Stimulated activated CD8-positive, alpha-beta memory T cell treated with anti-CD3 and anti-CD28 coated beads, Interleukin-15, amount 100 ng/mL, for 1 hour (primary cell): ENCODE measurements around the gene USP43.
"Not testable (repeated sequence)": the region's sequence is repeated elsewhere in the genome, so short reads cannot be mapped to it uniquely, and the experiment has no call there.

ENCODE experiments used
- DNase-seq: peaks from one replicate; pipeline ENCODE4 v3.0.0-alpha.2; 2020; ENCODE audit warnings: low read depth

The USP43 gene

GRCh38 chr17:9661027-9661426 lies 15.7 kb downstream of the USP43 start:
- DNase-seq = no peak

DNA sequence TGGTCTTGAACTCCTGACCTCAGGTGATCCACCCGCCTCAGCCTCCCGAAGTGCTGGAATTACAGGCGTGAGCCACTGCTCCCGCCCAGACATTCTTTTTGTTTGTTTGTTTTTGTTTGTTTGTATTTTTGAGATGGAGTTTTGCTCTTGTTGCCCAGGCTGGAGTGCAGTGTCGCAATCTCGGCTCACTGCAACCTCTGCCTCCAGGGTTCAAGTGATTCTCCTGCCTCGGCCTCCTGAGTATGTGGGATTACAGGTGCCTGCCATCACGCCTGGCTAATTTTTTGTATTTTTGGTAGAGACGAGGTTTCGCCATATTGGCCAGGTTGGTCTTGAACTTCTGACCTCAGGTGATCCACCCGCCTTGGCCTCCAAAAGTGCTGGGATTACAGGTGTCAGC lies 18.2 kb downstream of the USP43 start:
- DNase-seq = not testable (repeated sequence)

GRCh38 chr17:9666461-9667050 lies 21.2 kb downstream of the USP43 start:
- DNase-seq = no peak

GRCh38 chr17:9668517-9668916 lies 23.2 kb downstream of the USP43 start:
- no peak for DNase-seq

DNA sequence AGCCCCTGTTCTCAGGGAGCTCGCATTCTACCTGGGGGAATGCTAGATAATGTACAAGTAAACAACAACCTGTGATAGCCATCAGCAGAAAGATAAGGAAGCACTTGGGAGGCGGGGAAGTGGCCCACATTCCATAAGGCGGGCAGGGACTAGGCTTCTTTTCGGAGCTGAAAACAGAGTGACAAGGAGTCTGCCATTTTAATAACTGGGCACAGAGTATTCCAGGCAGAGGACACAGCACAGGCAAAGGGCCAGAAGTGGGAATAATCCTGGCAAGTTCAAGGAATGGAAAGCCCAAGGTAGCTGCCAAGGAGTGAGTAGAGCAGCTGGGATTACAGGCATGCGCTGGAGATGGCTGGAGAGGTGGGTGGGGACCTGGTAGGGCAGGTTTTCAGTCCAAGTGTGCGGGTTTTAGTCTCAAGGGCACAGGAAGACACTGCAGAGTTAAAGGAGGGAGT lies 24.3 kb downstream of the USP43 start:
- no peak for DNase-seq

GRCh38 chr17:9670596-9670995 lies 25.3 kb downstream of the USP43 start:
- no peak for DNase-seq

DNA sequence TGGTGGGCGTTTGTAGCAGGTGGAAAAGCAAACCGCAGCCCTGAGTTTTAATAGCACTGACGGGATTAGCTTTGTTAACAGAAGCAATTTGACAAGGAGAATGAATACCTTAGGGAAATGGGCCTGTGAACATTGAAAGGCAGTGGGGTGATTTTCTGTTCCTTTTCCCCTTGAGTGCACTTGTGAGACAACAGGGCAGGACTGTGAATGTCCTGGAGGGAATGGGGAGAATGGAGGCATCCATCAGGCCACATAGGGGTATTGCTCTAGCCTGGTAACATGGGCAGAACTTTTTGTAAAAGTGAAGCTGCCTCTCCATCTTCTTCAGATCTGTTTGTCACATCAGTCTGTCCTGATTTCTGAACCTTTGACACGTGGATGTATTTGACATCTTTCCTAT lies 26.2 kb downstream of the USP43 start:
- no peak for DNase-seq

GRCh38 chr17:9672266-9672665 lies 26.9 kb downstream of the USP43 start:
- no peak for DNase-seq

GRCh38 chr17:9672691-9673090 lies 27.4 kb downstream of the USP43 start:
- DNase-seq = no peak

DNA sequence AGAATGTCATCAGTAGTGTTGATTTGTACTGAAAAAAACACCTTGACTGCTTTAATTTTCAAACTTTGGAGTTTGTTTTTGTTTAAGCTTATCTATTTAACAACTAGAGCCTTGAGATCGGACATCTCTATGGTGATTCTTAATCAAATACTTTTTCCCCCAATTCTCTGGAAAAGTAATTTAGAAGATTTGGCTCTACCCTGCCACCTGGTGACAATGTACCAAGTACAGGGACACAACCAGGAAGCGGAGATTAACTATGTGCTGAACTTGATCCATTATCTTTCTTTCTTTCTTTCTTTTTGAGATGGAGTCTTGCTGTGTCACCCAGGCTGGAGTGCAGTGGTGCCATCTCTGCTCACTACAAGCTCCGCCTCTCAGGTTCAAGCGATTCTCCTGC lies 30.8 kb downstream of the USP43 start:
- DNase-seq = no peak

DNA sequence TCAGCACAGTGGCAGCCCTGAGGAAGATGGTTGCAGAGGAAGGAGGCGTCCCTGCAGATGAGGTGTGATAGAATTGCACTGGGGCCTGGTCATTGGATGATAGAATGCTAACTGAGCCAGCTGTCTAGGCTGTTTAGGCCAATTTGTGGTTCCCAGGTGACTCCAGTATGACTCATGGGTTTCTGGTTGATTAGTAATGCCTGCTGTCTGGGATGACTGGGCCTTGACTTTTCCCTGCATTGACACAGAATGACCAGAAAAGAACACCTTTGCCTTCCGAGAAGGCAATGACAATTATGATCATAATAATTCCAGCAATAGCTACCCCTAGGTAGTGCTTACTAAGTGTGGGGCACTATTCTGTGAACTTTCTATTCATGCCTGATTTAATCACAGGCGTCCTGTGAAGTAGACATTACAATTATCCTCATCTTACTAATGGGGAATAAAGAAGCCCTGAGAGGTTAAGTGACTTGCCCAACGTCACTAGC lies 31.5 kb downstream of the USP43 start:
- no peak for DNase-seq

DNA sequence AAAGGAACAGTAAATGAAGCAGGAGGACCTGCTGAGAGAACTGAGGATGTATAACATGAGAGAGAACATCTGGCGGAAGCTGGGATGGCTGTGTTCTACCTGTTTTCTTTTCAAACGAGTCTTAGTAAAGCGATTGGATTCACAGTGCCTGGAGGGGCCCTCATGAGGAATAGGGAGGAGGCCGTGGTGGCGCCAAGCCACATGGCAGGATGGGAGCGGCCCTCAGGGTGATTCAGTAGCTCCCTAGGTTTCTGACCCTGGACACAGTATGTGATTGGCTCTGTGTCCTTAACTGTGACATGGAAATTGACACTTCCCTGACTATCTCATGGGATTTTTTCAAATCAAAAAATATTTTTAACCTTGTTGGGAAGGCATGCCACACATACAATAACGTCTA lies 32.1 kb downstream of the USP43 start:
- no peak for DNase-seq

DNA sequence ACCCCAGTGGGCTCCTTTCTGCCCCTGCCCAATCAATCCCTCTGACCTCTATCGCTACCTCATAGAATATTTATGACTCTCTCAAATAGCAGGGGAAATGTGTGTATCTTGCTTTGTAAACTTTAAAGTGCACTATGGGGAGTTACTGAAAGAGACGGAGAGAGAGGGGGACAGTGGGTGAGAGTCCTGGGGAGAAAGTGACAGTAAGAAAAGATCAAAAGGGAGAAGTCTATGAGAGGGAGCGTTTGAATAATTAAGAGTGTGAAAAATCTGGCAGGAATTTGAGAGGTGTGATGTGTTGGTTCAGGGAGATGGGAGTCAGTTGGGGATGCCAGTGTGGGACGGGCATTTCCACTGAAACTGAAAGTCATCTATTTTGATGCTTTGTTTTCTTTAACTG lies 32.6 kb downstream of the USP43 start:
- DNase-seq = no peak

DNA sequence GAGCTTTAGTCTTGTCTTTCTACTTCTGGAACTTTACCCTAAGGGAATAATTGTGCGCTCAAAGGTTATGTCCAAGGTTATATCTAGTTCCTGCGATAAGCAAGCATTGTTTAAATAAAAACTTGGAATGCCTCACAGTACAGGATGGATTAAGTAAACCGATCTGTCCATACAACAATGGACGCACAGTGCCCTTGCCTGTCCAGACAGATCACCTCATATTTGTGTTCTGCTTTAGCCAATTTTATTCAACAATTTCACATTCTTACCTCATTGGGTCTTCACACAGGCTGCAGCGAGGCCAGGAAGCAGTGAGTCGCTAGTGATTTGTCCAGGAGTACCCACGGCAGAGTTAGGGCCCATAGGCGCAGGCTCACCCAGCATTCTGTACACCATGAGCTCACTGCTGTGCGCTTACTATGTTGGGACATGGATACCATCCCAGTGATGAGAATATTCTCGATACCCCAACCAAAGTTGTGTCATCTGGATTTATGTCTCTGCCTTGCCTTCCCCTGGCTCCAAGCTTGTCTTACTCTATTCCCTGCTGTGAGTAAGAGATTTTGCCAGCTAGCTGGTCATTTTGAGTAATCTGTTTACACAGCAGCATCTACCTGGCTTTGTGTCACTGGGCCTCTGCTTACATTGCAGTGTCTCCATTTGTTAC lies 39.8 kb downstream of the USP43 start:
- DNase-seq = no peak

DNA sequence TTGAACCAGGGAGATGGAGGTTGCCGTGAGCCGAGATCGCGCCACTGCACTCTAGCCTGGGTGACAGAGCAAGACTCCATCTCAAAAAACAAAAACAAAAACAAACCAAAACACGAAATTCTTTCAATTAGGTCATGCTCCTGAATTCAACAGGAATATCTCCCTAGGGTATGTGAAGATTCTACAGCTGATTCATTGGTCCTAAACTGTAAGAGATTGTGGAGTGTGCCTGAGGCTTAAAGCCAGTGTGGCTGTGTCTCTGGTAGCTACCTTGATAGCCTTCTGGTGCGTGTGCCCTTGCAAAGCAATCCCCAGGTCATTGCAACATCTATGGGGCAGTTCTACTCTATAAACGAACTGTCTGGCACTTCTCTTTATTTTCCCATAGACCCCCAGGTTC lies 48.4 kb downstream of the USP43 start:
- no peak for DNase-seq

DNA sequence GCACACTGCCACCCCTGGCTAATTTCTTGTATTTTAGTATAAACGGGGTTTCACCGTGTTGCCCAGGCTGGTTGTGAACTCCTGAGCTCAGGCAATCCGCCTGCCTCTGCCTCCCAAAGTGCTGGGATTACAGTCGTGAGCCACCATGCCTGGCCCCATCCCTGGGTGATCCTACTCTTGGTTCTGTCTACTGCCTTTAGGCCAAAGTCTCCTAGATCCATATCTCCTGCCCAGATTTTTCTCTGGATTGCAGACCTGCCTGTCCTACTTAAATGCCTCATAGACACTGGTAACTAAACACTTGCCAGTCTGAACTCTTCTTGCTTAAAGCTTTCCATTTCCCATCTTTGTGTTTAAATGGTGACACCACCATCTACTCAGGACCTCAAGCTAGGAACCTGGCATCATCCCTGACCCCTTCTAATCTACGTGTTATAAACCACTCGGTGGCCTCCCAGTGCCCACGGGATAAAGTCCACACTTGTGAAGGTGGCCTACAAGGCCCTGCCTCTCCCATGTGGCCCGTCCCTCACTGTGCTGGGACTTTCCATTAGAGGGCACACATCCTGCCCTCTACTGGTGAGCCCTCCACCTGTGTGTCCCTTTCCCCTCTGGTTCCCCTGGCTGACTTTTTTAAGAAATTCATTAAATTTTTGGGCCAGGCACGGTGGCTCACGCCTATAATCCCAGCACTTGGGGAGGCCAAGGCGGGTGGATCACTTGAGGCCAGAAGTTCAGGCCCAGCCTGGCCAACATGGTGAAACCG lies 51.1 kb downstream of the USP43 start:
- DNase-seq = no peak

- DNase-seq = no peak
These were observed 54.8 kb downstream of the USP43 start for GRCh38 chr17:9700136-9700535.

DNA sequence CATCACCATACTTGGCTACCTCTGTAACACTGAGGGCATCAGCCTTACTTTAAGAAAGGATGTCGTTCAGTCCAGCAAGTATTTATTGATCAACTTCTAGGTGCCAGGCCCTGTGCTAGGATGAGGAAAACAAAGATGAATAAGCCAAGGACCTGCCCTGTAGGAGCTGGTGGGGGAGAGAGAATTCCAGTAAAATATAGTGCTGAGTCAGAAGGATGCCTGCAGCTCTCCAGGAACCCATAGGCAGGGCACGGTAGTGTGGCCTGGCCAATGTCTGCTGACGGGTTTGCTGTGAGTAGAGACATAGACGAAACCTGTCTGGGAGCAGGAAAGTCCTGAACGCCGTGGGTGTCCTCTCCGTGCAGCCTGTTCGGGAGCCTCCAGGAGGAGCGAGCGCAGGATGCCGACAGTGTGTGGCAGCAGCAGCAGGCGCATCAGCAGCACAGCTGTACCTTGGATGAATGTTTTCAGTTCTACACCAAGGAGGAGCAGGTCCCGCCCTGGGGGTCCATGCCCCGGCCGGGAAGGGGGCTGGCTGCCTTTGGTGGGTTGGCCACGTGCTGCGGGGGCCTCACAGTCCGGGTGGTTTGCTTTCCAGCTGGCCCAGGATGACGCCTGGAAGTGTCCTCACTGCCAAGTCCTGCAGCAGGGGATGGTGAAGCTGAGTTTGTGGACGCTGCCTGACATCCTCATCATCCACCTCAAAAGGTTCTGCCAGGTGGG lies 55.6 kb downstream of the USP43 start:
- no peak for DNase-seq

GRCh38 chr17:9702482-9702881 lies 57.2 kb downstream of the USP43 start:
- no peak for DNase-seq

GRCh38 chr17:9702914-9703780 lies 57.8 kb downstream of the USP43 start:
- no peak for DNase-seq

- no peak for DNase-seq
These were observed 58.4 kb downstream of the USP43 start for GRCh38 chr17:9703781-9704082.

GRCh38 chr17:9705745-9706144 lies 60.4 kb downstream of the USP43 start:
- no peak for DNase-seq
